Fibroblast of skin of right quadriceps (primary cell): ENCODE data around the gene PRIM2.
"Not testable (repeated sequence)": the region's sequence is repeated elsewhere in the genome, so short reads cannot be mapped to it uniquely, and the experiment has no call there.

Experiments
- DNase-seq: peaks from one replicate; pipeline ENCODE4 v3.0.0-alpha.2; 2013

Gene PRIM2

DNA sequence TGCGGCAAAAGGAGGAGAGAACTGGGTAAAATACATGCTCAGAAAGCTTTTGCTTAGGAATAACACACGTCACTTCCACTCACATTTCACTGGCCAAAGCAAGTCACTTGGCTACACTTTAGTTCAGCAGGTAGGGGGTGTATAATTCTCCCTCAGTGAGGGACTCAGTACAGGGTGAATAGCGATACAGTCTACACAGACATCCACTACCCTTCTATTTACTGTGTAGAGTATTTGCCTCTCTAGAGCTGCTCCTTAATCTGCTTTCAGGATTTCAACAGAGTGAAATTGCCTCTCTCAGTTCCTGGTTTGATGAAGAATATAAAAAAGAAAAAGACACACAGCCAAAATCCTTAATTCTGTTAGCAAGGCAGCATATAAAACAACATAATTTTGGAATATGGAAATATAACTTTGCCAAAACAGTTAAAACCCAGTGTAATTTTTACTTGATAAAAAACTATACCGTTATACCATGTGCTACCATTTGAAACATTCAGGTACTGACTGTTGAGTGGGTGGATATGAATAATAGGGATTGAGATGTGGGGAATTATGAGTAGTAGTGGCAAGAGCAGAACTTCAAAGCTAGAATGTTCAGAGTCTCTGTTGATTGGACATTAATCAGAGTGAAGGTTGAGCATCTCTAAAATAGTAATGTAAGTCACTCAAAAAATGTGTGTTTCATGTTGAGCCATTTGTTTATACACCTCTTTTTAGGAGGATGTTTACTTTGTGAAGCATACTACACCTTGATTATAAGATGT lies 51.7 kb downstream of the PRIM2 start:
- DNase-seq = not testable (repeated sequence)

DNA sequence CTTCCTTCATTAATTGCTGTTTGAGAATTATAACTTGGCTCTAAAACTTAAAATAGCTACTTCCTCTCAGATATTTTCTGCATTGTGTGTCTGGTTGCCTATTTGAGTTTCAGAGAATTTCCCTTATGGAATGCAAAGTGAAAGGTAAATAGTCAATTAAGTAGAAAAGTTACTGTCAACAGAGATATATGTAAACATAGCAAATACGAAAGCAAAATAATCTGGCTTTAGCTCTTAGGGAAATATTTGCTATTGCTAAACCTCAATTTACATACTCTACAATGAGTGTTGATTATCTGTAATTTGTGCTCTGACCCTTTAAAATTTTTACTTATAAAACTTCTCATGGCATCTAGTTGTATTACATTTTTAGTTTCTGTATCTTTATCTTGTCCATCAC lies 54.3 kb downstream of the PRIM2 start:
- not testable (repeated sequence) for DNase-seq

DNA sequence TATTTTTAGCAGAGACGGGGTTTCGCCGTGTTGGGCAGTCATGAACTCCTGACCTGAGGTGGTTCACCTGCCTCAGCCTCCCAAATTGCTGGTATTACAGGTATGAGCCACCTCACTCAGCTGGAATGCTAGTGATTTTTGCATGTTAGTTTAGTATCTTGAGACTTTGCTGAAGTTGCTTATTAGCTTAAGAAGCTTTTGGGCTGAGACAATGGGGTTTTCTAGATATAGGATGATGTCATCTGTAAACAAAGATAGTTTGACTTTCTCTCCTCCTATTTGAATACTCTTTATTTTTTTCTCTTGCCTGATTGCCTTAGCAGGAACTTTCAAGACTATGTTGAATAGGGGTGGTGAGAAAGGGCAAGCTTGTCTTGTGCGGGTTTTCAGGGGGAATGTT lies 57.3 kb downstream of the PRIM2 start:
- not testable (repeated sequence) for DNase-seq

DNA sequence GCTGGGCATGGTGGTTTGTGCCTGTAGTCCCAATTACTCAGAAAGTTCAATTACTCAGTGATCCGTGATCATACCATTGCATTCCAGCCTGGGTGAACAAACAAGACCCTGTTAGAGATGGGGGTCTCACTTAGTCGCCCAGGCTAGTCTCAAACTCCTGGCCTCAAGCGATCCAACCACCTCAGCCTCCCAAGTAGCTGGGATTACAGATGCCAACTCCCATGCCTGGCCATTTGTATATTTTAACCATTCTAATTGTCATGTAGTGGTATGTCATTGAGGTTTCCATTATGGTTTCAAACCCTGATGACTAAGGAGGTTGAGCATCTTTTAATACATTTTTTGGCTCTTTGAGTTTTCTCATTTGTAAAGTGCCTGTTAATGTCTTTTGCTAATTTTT lies 58.7 kb downstream of the PRIM2 start:
- peak; percentile 2 for DNase-seq

DNA sequence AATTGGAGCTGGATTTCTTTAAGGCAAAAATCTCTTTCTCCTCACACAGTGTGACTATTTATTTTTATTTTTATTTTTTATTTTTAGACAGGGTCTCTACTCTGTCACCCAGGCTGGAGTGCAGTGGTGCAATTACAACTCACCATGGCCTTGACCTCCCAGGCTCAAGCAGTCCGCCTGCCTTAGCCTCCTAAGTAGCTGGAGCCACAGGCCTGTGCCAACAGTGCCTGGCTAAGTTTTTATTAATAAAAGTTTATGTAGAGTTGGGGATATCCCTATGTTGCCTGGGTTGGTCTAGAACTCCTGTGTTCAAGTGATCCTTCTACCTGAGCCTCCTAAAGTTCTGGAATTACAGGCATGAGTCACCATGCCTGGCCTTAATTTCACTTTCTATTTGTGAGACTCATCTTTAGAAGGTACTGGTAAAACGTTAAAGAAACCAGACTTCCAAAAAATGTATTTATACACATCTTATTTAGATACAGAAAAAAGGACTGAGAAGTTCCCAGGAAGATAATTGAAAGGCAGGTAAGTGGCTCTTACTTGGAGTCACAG lies 71.7 kb downstream of the PRIM2 start:
- not testable (repeated sequence) for DNase-seq

DNA sequence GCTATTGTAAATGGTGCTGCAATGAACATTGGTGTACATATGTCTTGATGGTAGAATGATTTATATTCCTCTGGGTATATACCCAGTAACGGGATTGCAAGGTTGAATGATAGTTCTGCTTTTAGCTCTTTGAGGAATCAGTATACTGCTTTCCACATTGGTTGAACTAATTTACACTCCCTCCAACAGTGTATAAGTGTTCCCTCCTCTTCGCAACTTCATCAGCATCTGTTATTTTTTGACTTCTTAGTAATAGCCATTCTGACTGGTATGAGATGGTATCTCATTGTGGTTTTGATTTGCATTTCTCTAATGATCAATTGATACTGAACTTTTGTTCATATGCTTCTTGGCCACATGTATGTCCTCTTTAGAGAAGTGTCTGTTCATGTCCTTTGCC lies 73.4 kb downstream of the PRIM2 start:
- DNase-seq = not testable (repeated sequence)

- not testable (repeated sequence) for DNase-seq
Observed at GRCh38 chr6:57392047-57392446, 74.6 kb downstream of the PRIM2 start.

GRCh38 chr6:57419341-57419740 lies 101.9 kb downstream of the PRIM2 start:
- DNase-seq = not testable (repeated sequence)

GRCh38 chr6:57421503-57421902 lies 104.1 kb downstream of the PRIM2 start:
- no peak for DNase-seq

- peak; percentile 55 for DNase-seq
Observed at GRCh38 chr6:57423468-57423867, 106.0 kb downstream of the PRIM2 start.

GRCh38 chr6:57431742-57432141 lies 114.3 kb downstream of the PRIM2 start:
- not testable (repeated sequence) for DNase-seq

DNA sequence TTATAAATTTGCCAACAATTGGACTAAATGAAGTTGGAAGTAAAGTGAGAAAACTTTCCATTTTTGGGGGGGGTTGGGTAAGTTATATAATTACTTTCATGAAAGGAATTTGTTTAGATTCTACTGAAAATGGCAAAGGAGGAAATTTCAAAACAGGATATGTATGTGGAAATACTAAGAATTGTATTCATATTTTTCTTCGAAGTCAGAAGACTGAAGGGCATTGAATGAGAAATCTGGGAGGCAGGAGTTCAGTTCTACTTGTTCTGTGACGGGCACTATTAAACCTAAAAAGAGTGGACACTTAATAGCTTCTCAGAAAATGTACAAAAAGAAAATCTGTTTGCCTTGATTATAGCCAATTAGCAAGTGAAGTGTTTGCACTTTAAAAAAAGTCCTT lies 114.7 kb downstream of the PRIM2 start:
- DNase-seq = peak; percentile 79

GRCh38 chr6:57432919-57433684 lies 115.7 kb downstream of the PRIM2 start:
- peak; percentile 32 for DNase-seq

GRCh38 chr6:57433790-57434189 lies 116.4 kb downstream of the PRIM2 start:
- DNase-seq = not testable (repeated sequence)

DNA sequence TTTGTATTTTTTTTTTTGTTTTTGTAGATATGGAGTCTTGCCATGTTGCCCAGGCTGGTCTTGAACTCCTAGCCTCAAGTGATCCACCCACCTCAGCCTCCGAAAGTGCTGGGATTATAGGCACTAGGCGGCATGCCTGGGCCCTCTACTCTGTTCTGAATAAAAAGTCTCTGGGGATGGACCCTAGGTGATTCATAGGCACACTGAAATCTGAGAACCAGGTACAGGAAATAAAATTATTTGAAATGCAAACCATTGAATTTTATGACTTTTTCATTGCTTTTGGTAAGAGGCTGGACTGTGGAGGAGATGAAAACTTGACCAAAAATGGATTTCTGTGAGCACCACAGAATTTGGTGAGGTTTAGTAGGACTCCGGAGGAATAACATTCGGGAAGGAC lies 117.5 kb downstream of the PRIM2 start:
- DNase-seq = peak; percentile 21

GRCh38 chr6:57435475-57436160 lies 118.2 kb downstream of the PRIM2 start:
- no peak for DNase-seq

DNA sequence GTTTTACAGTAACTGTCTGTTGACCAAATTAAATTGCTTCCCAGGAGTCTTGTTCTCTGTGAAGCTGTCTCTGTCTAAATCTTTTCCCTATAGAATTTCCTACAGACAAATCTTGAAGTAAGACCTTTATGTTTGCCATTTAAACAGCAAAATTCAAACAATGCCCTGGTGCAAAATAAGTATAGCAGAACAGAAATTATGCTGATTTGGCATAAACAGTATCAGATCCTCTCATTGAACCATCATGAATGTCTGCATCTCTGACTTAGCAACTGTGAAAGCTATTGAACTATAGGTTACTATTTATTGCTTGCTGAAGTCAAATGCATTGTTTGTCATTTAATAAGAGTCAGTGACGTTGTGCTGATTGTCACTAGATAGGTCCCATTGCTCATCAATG lies 123.3 kb downstream of the PRIM2 start:
- DNase-seq = not testable (repeated sequence)

DNA sequence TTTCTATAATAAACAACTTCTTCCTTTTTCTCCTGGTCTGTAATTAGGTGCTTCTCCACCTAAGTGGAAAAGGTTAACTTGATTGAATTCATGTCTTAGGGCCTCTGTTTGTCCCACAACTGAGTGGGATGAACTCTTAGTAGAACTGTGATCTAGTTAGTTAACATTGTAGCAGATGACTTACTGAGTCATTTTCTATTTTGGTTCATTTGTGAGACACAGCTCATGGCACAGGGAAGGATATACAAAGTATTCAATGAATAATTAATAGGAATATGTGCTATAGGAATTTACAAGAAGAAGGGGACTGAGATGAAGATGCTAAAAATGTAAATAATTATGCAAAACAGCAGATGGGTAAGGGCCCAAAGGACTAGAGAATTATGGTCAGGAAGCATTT lies 124.7 kb downstream of the PRIM2 start:
- not testable (repeated sequence) for DNase-seq

DNA sequence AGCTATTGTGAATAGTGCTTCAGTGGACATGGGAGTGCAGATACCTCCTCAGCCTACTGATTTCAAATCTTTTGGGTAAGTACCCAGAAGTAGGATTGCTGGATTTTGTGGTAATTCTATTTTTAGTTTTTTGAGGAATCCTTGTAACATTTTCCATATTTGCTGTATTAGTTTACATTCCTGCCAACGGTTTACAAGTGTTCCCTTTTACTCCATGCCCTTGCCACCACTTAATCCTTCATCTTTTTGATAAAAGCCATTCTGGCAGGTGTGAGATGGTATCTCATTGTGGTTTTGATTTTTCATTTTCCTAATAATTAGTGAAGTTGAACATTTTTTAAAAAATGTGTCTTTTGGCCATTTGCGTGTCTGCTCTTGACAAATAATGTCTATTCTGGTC lies 125.8 kb downstream of the PRIM2 start:
- DNase-seq = not testable (repeated sequence)

DNA sequence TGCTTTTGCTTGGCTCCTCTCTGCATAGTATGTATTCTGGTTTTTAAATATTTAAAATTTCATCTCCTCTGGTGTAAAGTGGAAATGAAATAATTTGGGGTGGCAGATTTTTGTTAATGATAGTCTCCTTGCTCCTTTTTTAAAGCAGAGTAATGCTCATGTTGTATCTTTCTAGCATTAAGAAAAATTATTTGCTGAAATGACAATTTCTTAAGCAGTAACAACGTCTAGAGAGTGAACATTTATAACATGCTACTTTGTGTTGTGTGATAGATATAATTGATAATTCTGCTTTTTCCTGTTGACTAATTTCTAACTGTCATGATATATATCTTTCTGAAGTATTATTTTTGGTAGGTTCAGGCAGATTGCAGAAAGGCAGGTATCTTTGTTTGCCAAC lies 127.4 kb downstream of the PRIM2 start:
- not testable (repeated sequence) for DNase-seq

GRCh38 chr6:57445379-57445778 lies 127.9 kb downstream of the PRIM2 start:
- DNase-seq = not testable (repeated sequence)

DNA sequence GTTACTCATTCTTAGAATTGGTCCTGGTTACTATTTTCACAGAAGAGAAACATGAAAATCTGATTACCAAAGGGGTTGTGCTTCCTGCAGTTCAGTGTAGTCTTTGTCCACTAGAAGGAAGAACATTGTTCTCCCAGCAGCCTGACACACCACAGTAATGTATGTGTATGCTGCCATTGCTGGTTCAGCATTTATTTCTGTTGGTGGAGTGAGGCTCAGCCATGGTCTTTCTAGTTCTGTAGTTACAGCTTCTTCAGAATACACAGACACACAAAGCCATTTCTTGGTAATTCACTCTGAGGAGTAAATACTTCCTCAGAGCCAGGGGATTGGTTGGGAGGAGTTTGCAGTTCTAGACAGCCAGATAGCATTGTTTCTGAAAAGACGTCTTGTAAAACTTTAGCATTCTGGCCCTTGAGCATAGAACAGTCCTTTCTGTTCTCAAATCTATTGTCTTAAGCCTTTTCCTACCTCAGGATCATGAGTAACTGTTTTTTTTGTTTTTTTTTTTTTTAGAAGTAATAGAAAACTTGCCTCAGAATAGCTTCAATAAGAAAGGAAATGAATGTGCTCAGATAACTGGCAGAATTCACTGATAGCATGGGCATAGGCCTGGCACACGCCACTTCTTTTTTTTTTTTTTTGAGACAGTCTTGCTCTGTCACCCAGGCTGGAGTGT lies 128.5 kb downstream of the PRIM2 start:
- DNase-seq = not testable (repeated sequence)
